HG02973 (cell line): ENCODE measurements around the gene ATP5F1E.
A peak's percentile ranks its signal among the peaks of the same experiment; 100 is the strongest.

Source experiments
- ATAC-seq: cut with Tn5 transposase; IDR thresholded peaks from one replicate; pipeline ENCODE4 v1.9.1; 2021; ENCODE audit warnings: moderate library complexity; ENCODE audit not compliant: unreplicated experiment

Gene ATP5F1E

DNA sequence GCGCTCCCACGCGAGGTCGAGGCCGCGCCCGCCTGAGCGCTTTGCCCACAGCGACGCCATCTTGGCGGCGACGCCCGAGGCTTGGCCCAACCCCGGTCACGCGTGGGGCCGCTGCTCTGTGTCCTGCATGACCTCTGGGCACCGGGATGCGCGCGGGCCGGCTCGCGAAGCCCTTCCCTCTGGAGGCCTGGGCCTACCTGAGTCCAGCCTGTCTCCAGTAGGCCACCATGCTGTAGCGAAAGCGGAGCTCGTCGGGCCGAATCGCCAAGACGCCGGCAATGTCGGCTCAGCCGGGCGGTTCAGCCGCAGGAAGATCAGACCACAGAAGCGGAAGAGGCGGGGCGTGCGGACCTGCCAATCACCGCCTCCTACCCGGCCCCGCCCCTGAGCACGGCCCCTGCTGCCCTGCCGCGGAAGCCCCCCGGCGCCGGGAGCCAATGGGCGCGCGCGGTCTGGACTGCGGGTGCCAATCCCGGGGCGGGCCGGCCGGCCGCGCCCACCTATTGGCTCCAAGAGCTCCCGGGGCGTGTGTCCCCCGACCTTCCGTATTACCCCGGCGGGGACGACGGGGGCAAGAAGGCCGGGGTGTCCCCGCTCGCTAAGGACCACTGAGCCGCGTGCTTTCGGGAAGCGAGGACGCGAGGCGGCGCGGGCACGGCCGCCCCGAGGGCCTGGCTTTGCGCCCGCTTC is at the start of gene ATP5F1E:
TSS of gene ATP5F1E (minus strand) at position 313 of the 690 bp plus-strand sequence. CDS start at position 229, 84 bp downstream.
- ATAC-seq = peak; percentile 89

DNA sequence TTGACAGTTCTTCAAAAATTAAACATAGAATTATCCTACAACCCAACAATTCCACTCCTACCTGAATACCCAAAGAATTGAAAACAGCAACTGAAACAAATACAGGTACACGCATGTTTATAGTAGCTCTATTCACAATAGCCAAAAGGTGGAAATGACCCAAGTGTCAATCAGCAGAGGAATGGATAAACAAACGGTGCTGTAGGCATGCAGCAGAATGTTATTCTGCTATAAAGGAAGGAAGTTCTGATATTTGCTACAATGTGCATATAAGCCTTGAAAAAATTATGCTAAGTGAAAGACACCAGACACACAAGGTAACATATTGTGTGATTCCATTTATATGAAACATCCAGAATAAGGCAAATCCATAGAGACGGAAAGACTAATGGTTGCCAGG is 48.9 kb upstream of the ATP5F1E start:
- no peak for ATAC-seq

DNA sequence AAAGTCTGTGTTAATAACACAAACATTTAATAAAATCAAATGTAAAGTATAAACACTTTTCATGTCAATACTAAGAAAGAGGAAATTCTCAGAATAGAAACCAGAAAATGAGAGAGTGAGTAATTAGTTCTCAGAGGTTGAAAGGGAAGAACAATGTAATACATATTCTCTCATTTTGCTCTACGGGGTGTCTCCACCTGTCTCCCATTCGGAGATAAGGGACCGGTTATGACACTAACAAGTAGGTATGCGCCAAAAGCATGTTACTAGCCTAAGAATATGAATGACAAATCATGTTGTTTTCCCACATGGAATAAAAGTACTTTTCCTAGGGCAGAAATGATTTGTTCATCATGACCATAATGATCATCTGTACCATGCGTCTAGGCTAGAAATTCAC is 46.1 kb upstream of the ATP5F1E start:
- ATAC-seq = no peak

DNA sequence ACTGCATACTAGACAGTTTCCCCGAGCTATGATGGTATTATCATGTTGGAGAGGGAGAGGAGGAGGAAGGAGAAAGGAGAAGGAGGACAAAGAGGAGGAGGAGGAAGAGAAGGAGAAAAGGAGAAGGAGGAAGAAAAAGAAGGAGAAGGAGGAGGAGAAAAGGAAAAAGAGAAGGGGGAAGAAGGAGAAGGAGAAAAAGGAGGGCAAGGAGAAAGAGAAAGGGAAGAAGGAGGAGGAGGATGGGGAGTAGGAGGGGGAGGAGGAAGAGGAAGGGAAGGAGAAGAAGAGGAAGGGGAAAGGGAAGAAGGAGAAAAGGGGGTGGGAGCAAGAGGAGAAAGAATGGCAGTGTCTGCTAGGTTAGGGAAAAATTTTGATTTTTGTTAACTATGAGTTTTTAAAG is 45.6 kb upstream of the ATP5F1E start:
- ATAC-seq = no peak

DNA sequence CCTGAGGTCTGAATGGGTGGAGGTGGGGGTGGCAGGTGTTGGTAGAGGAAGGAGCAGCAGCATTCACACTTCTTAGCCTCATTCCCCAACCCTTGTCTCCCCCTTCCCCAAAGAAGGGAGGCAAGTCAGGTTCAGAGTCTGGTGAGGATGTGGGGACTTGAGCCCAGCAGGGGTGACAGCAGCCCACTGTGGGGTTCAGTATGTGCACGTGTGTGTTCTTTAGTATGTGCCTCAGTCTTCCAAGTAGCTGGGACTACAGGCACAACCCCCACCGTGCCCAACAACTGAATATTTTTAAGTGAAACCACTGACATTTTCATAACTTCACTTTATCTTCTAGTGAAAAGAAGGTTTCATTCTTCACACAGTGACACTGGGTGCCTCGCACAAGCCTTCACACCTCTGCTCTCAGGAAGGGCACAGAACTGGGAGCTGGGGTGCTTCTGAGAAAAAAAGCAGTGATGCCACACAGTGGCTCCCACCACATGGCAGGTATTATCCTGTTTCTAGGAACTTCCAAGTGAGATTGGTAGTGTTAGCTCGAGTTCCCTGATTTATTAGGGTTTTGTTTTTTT is 43.9 kb upstream of the ATP5F1E start:
- no peak for ATAC-seq

DNA sequence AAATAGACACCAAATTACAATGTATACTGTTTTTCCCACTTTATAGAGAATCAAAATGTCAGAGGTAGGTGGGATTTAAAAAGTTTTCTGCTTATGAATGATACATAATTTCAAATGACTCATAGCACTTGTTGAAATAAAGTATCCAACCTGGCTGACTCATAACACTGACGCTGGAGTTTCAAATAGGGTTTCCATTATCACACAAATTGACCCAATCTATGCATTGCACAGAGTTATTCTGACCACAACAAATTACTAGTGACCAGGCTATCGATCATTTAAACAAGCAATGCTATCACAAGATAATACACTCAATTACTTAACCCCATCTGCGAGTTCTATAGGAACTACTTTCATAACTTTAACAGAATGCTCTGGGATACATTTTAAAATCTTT is 42.3 kb upstream of the ATP5F1E start:
- ATAC-seq = no peak

DNA sequence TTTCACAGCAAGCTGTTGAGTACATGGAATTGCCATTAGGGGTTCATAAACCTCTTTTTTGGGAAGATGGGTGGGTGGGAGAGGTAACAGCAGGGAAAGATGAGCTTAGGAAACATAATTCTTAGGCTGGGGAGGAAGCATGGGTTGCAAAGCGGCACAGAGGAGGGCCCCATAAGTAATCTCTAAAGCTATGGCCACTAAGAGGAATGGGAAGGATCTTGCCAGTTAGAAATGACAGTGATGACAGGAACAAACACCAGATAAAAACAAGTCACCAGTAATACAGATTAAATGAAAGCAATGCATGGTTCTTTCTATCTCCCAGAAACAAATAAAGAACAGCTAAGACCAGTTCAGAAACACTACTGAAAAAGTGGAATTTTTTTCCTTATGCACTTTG is 41.4 kb upstream of the ATP5F1E start:
- no peak for ATAC-seq

DNA sequence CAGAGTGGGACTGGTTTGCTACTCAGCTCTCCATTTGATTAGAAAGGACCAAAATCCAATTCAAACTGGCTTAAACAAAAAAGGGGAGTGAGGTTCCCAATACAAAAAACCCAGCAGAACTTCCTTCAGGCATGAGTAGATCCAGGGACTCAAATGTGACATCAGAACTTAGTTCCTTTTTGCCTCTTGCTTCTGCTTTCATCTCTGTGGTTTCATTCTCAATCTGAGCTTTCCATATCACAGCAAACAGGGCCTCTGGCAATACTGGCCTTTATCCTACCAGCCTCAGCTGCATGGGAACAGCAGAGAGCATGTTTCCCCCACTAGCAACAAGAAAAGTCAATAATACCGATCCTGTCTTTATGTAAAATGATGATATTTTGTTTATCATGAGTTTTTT is 39.1 kb upstream of the ATP5F1E start:
- no peak for ATAC-seq

DNA sequence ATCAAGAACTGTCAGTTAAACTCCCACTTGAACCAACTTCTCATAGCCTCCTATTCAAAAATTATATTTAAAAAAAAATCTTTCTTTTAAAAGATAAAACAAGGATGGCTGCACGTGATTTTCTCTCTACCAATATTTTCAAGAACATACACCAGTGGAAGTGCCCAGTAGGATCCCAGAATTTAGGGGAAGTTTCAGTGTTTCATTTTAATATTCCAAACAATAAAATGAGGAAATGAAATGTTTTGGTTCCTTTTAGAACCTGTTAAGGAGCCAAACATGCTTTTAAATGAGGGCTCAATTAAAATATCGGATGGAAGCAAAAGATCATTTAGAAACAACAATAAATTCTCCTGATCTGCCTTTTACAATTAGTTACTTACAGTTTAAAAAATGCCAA is 36.9 kb upstream of the ATP5F1E start:
- no peak for ATAC-seq

DNA sequence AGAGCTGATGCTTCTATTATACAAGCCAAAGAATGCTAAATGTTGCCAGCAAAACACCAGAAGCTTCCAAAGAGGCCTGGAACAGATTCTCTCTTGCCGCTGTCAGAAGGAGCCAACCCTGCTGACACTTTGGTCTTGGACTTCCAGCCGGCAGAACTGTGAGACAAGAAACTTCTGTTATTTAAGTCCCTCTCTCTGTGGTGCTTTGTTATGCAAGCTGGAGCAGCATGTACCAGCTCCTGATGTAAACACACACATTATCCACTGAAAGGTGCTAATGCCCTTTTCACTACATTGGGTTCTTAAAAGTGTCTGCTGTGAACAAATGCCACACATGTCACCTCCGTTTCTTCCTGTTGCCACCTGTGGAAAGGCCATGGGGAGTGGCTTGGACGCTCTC is 36.4 kb upstream of the ATP5F1E start:
- no peak for ATAC-seq

DNA sequence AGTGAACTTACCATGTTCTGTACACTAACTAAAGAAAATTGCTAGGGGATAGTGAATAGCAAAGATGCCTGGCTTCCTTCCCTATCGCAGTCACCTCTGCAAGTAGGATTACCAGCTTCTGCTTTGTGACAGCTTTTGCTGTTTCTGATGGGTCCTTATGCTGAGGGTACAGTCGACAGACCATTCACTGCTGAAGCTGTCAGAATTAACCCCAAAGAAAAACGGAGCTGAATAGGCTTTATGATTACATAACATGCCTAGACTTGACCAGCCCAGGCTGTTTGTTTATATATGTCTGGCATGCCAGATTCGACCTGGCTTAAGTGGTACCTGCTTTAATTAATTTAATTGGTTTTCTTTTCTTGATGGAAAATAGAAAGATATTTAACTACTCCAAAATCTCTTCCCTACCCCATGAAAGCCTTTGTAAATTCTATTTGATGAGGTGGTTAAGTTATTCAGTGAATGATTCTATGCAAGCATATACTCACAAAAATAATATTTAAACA is 32.1 kb upstream of the ATP5F1E start:
- no peak for ATAC-seq

DNA sequence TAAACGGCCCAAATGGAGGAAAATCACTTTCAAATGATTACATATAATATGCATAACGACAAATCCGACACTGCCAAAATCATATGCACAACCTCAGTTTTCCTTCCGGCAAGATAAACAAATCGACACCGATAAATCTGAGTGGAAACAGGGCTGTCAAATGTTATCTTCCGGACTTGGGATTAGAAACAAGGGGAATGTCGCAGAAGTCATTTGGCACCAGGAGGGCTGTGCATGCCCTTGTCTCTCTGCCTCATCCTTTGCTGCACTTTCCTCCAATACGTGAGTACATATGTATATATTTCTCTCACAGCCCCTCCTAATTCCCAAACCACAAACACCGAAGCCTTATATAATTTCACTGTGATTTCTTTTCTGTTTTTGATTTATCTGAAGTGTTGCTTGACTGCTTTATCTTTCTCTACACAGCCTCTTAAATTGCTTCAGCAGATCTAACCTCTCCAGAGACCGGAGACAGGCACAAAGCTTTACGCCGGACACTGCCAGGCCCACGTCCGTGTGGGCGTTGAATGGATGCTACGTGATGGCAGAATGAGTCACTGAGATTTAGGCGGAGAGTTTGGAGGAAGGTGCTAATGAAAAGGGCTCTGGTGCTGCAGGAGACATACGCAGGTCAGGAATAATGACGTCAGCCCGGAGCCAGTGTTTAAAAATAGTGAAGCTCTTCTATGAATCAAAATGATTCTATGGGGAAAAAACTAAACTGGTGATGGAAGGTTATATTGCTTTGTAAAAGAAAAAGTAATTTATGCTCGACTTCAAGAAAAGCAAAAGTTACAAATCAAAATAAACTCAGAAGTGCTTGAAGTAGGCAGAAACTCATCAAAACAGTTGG is 31.5 kb upstream of the ATP5F1E start:
- ATAC-seq = no peak

DNA sequence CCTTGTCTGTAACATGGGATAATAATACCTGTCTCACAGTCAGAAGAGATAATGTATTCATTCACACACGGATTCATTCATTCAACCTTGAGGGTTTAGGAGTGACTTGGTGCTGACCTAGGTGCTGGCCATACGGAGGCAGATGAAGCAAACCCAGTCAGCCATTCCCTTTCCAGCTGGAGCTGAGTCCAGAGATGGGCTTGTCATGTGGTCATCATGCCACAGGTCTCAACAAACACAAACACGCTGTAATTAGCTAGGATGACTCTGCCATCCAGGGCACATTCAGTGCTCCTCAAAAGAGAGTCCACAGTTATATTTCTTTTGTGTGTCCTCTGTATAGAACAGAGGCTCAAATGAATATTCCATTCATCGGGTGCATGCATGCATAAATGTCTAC is 29.9 kb upstream of the ATP5F1E start:
- ATAC-seq = no peak

DNA sequence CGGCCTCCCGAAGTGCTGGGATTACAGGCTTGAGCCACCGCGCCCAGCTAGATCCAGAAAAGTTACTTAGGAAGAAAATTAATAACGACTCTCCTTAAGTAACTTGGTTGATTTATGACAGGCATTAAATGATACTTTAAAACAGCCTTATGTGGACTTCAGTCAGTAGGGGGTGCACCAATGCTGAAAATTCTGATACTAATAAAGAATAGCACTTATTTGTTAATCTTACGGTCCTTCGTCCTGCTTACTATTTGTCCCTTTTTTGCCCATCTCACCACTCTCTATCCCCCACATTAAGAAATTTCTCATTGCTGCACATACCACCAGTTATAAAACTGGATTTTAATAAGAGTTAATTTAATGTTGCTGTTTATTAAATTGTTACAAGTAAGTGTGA is 23.2 kb upstream of the ATP5F1E start:
- no peak for ATAC-seq

DNA sequence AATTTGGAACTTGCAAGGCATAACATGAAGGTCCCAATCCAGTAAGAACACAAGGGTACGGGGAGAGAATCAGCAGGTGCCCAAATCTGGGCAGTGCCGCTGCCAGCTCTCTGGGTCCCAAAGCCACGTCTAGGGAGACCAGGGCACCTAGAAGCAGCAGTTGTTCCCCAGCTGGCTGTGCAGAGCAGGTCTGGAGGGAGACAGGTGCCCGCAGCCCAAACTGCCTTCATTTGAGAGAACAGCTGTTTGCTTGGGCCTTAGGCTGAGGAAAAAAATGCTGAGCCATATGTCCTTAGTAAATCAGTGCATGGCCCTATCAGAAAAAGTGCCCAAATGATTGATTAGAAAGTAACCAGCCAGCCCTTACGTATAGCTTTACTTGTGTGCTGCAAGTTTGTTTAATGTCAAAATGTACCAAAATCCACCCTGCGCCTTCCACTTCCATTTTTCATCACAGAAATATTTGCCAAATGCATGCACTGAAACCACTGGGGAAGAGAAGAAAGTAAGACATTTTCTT is 19.6 kb upstream of the ATP5F1E start:
- ATAC-seq = no peak

DNA sequence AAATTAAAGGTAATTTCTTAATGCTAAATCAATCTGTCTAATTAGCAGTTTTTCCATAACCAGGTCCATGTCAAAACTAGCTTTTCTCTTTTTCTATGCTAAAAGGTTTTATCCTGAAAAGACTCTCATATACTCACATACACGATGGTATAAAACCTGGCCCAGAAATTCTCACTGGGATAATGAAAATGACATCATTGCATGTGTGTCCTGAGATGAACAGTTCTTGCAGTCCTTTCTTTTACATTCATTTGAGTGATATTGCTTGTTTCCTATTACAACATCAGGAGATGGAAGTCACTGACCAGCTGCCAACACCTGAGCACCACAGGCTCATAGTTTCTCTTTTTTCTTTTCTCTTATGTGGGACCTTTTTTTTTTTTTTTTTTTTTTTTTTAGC is 18.3 kb upstream of the ATP5F1E start:
- no peak for ATAC-seq

DNA sequence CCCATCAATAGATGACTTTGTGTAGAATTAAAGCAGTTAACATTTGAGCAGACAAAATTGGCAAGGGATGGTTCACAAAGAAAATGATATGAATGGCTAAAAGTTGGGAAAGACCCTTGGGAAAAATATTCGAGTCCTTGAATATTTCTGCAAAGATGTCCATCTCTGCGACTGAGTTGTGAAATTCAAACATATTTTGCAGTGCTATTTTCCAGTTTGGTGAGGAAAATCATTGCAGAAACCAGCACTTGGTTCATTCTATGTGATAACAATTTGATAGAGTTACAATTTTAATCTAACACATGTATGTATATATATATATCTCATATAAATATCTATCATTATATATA is 16.5 kb upstream of the ATP5F1E start:
- no peak for ATAC-seq

DNA sequence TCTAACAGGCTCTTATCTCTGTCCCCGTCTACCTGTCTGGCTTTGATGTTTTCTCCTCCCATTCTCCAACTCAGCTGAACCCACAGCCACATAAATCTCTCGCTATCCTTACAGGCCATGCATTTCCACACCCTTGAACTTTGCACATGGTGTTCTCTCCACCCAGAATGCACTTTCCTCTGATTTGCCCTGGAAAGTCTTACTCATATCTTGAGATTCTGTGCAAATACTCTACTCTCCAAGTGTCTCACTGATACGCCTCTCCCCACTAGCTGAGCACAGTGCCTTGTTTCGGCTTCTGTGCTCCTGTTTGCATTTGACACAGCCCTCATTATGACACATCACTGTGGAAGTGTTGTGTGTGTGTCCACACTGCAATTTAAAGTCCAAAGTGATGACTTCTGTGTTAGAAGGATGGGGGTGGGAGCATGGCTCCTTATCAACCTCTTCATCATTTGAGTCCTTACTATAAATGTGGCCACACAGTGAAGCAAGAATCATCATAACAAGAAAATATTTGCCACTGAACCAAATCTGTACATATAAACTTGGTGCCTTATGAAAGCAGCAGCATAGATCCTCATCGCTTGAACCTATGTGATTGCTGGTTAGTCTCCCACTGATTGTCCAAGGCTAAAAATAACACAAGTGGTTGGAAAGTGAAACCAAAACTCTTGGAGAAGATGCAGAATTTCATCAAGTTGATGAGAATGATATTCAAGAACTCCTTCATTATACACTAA is 16.0 kb upstream of the ATP5F1E start:
- ATAC-seq = no peak

DNA sequence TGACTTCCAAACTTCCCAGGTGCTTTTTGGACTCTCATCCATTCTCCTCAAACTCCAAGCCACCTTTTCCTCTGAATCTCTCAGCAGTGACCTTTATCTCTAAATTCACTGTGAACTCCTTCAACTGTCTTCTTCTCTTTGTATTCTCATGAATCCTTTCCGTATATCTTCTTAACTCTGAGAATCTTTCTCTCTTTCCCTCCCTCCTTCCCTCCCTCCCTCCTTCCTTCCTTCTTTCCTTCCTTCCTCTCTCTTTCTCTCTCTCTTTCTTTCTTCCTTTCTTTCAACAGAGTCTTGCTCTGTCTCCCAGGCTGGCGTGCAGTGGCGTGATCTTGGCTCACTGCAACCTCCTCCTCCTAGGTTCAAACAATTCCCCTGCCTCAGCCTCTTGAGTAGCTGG is 14.7 kb upstream of the ATP5F1E start:
- ATAC-seq = no peak

DNA sequence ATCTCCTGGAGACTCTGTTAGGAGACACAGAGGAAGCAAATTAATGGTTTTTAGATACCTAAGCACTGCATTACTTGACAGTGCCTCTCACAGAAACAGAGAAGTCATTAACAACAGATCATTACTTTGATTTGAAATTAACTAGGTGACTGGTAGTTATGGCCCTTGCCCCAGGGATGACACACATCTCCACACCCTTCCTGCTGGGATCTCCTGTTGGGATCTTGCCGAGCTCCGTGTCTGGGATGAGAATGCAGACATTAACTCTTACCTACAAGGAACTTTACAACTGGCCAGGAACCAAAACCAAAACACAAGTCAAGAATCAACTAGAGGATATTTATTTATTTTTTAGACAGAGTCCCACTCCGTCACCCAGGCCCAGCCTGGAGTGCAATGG is 12.7 kb upstream of the ATP5F1E start:
- ATAC-seq = no peak

DNA sequence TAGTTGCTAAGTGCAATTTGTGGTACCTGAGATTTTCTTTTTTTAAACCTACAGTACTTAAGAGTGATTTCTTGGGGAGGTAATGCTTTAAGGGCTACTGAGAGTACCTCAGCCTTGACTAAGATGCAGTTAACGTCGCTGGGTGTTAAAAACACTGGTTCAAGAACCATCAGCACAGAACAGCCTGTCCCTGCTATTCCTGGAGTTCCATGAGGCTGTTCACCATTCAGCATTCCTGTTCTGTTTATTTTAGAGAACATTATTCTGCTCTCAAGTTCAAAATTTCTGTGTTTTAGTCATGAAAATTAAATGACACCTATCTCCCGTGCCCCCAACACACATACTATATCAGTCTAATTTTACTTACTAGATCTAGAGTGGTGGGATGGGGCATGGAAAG is 12.2 kb upstream of the ATP5F1E start:
- ATAC-seq = no peak
